Keratinocyte (primary cell): Measurements from ENCODE around the gene DCLK2. TPM values are rescaled to one million over a fixed set of nuclear protein-coding genes. Genes with fewer than 3 reads are reported as not detected.

Source experiments
- DNase-seq: peaks from one replicate; pipeline ENCODE4 v3.0.0-alpha.2; 2011; ENCODE audit warnings: low read depth, missing footprints, low spot score
- FAIRE-seq: peaks from 2 replicates; lab custom pipeline; 2011; peaks lifted over from hg19 to GRCh38; lab: Jason Lieb, UNC
- H2AFZ ChIP-seq: 2 replicates; pipeline ENCODE4 v1.6.0; 2012; ENCODE audit warnings: low read length, control low read depth, inconsistent platforms; ENCODE audit not compliant: control insufficient read depth
- H3K27ac ChIP-seq: 2 replicates; pipeline ENCODE4 v1.5.1; 2011; ENCODE audit warnings: low read length; ENCODE audit not compliant: control insufficient read depth, insufficient read depth
- H3K27me3 ChIP-seq: 3 replicates; pipeline ENCODE4 v1.6.0; 2011; ENCODE audit warnings: low read length; ENCODE audit not compliant: control insufficient read depth, insufficient read depth; ENCODE audit errors: extremely low read depth
- H3K36me3 ChIP-seq, 2 experiments: 2 replicates in 1 of 2; 3 replicates in 1 of 2; pipeline ENCODE4 v1.5.1; 2011; ENCODE audit warnings: low read length in 2 of 2, mild to moderate bottlenecking in 1 of 2; ENCODE audit not compliant: control insufficient read depth in 2 of 2, insufficient read depth in 2 of 2; ENCODE audit errors: extremely low read depth in 1 of 2
- H3K4me1 ChIP-seq: 3 replicates; pipeline ENCODE4 v1.5.1; 2011; ENCODE audit warnings: low read length; ENCODE audit not compliant: control insufficient read depth, insufficient read depth; ENCODE audit errors: extremely low read depth
- H3K4me2 ChIP-seq: 3 replicates; pipeline ENCODE4 v1.6.0; 2011; ENCODE audit warnings: low read depth, low read length; ENCODE audit not compliant: control insufficient read depth, insufficient read depth; ENCODE audit errors: extremely low read depth
- H3K4me3 ChIP-seq, 3 experiments: fragments of 200-600 bp in 1 of 3; sonication (generic) in 1 of 3; 2 replicates in 2 of 3; 3 replicates in 1 of 3; pipeline ENCODE4 v1.5.1; 2011 to 2016; ENCODE audit warnings: low read length in 3 of 3, mild to moderate bottlenecking in 3 of 3, control low read depth in 2 of 3, inconsistent platforms in 1 of 3, low read depth in 1 of 3, mixed read lengths in 1 of 3, mixed run types in 1 of 3, moderate library complexity in 1 of 3; ENCODE audit not compliant: control insufficient read depth in 2 of 3, insufficient read depth in 2 of 3; ENCODE audit errors: extremely low read depth in 1 of 3
- H3K79me2 ChIP-seq: 2 replicates; pipeline ENCODE4 v1.6.0; 2012; ENCODE audit warnings: low read length; ENCODE audit not compliant: control insufficient read depth, insufficient read depth
- H3K9ac ChIP-seq: 3 replicates; pipeline ENCODE4 v1.6.0; 2011; ENCODE audit warnings: low read length; ENCODE audit not compliant: control insufficient read depth, insufficient read depth; ENCODE audit errors: extremely low read depth
- H3K9me1 ChIP-seq: 3 replicates; pipeline ENCODE4 v1.6.0; 2011; ENCODE audit warnings: low read length; ENCODE audit not compliant: control insufficient read depth, insufficient read depth; ENCODE audit errors: extremely low read depth
- H3K9me3 ChIP-seq: 2 replicates; pipeline ENCODE4 v1.5.1; 2012; ENCODE audit warnings: low read depth, low read length; ENCODE audit not compliant: control insufficient read depth
- H4K20me1 ChIP-seq: 3 replicates; pipeline ENCODE4 v1.6.0; 2011; ENCODE audit warnings: low read length; ENCODE audit not compliant: control insufficient read depth, insufficient read depth; ENCODE audit errors: extremely low read depth
- EZH2 ChIP-seq: IDR thresholded peaks from one replicate; pipeline ENCODE4 v1.6.1; 2012; ENCODE audit warnings: inconsistent platforms, mild to moderate bottlenecking, low read length, moderate library complexity
- dilution Hi-C: fragments of 300-500 bp; cut with MboI; formaldehyde crosslinking; loops from one replicate; pipeline ENCODE4 v1.7.0; 2020; ENCODE audit warnings: low sequenced_read_pairs; ENCODE audit not compliant: extremely low pct_ligation_motif_present
- polyA plus RNA-seq, 5 experiments: library from polyadenylated mRNA; depleted of rRNA in 3 of 5; stranded (reverse) in 3 of 5; stranded (forward) in 1 of 5; unstranded in 1 of 5; fragments of >200 nt; gene quantifications; 1 replicate in 1 of 5; 2 replicates in 3 of 5; 3 replicates in 1 of 5; pipeline versions ENCODE4 v1.2.1 to v1.2.3, GENCODE V29; 2011 to 2012; ENCODE audit warnings: missing spikeins in 2 of 5, low read depth in 1 of 5, low replicate concordance in 1 of 5
- TF ChIP-seq, protein P1 (sequence below), 3 experiments: IDR thresholded peaks in 1 of 3; conservative IDR thresholded peaks in 1 of 3; optimal IDR thresholded peaks in 1 of 3; 2 replicates in 2 of 3; 3 replicates in 1 of 3; pipeline versions ENCODE3 to v1.5.1; 2011; ENCODE audit warnings: low read length in 3 of 3, mild to moderate bottlenecking in 3 of 3, moderate library complexity in 2 of 3, control low read depth in 1 of 3, inconsistent platforms in 1 of 3; ENCODE audit not compliant: insufficient read depth in 2 of 3; ENCODE audit errors: extremely low read depth in 1 of 3

Gene DCLK2
- polyA plus RNA-seq, 1 donor (not counting 4 experiments of a cell fraction or from before 2014, with no cell fraction given), result 0.07 TPM

DNA sequence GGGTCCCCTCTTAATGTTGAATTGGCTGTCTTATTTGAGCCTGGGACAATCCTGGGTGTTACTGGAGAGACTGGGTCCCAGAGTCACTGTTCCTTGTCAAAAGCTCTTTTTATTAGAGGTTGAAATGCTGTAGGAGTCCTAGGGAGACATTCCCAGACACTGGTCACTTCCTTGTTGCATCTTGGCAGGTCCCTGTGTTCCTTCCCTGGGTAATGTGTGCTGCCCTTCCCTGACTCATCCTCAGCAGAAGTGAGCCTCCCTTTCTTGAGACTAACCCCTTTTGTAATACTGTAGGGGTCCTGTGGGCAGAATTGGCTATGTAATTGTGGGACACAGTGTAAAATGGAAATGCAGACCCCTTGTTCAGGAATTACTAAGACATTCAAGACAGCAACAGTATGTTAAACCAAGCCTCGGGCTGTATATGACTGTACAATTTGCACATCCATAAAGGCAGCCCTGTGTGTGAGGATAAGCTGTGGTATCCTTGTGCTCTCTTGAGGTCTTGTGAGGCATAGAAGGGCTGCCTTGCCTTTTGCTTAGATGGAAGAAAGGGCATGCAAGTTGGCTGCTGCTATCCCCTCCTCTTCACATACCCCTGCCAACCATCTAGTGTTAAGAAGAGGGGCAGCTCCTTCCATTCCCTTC, 53.5 kb downstream of the DCLK2 start:
- FAIRE-seq (no peak), DNase-seq (no peak)
- no peak overlapping the region for H3K9ac ChIP-seq
- H3K79me2 ChIP-seq, result no peaks in the 10 kb centered on the region
- no peak overlapping the region for H3K27ac ChIP-seq
- no peaks in the 10 kb centered on the region for H3K36me3 ChIP-seq
- no peaks in the 10 kb centered on the region for H3K9me1 ChIP-seq
- TF ChIP-seq, protein P1, sequence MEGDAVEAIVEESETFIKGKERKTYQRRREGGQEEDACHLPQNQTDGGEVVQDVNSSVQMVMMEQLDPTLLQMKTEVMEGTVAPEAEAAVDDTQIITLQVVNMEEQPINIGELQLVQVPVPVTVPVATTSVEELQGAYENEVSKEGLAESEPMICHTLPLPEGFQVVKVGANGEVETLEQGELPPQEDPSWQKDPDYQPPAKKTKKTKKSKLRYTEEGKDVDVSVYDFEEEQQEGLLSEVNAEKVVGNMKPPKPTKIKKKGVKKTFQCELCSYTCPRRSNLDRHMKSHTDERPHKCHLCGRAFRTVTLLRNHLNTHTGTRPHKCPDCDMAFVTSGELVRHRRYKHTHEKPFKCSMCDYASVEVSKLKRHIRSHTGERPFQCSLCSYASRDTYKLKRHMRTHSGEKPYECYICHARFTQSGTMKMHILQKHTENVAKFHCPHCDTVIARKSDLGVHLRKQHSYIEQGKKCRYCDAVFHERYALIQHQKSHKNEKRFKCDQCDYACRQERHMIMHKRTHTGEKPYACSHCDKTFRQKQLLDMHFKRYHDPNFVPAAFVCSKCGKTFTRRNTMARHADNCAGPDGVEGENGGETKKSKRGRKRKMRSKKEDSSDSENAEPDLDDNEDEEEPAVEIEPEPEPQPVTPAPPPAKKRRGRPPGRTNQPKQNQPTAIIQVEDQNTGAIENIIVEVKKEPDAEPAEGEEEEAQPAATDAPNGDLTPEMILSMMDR (optimal IDR thresholded peaks at IDR 0.05 in 1 of 3, IDR thresholded peaks at IDR 0.05 in 1 of 3, conservative IDR thresholded peaks at IDR 0.05 in 1 of 3; ENCODE audit: extremely low read depth in 1 of 3, insufficient read depth in 2 of 3, low read length in 3 of 3), result no peak
- TF ChIP-seq EZH2, result no peak
- no peak overlapping the region for H2AFZ ChIP-seq
- H3K4me2 ChIP-seq, result no peak overlapping the region
- H3K27me3 ChIP-seq, result no peaks in the 10 kb centered on the region
- no peak overlapping the region for H3K4me3 ChIP-seq
- dilution Hi-C loops, result no loop called here
- H3K9me3 ChIP-seq, result no peaks in the 10 kb centered on the region
- H3K4me1 ChIP-seq, result peaks cover 14% of the 10 kb centered on the region
- no peaks in the 10 kb centered on the region for H4K20me1 ChIP-seq

DNA sequence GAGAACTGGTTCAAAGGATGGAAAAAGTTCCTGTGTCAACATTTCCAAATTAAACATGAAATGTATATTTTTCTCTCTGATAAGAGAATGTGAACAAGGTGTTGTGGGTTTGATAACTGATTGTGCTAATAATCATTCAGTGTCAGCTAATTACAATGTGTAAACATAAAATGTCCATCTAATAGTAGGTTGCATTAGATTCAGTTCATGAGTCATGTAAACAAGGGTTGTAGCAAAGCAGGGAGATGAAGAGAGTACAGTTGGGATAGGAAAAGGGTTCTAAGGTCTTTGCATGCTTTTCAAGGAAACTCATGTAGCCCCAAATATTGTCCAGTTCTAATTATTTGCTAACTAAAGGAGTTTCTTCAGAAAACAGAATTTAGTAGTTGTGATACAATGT, 55.4 kb downstream of the DCLK2 start:
- H2AFZ ChIP-seq, result no peak overlapping the region
- TF ChIP-seq EZH2, result no peak
- TF ChIP-seq, protein P1 (optimal IDR thresholded peaks at IDR 0.05 in 1 of 3, IDR thresholded peaks at IDR 0.05 in 1 of 3, conservative IDR thresholded peaks at IDR 0.05 in 1 of 3; ENCODE audit: extremely low read depth in 1 of 3, insufficient read depth in 2 of 3, low read length in 3 of 3), result no peak
- no peaks in the 10 kb centered on the region for H3K79me2 ChIP-seq
- no peaks in the 10 kb centered on the region for H3K9me1 ChIP-seq
- no peaks in the 10 kb centered on the region for H3K36me3 ChIP-seq
- no peaks in the 10 kb centered on the region for H3K27me3 ChIP-seq
- H3K4me2 ChIP-seq, result no peak overlapping the region
- FAIRE-seq (no peak), DNase-seq (no peak)
- no peak overlapping the region for H3K9ac ChIP-seq
- no peak overlapping the region for H3K4me3 ChIP-seq
- no peak overlapping the region for H3K27ac ChIP-seq
- H3K4me1 ChIP-seq, result no peaks in the 10 kb centered on the region
- no peaks in the 10 kb centered on the region for H4K20me1 ChIP-seq
- H3K9me3 ChIP-seq, result no peaks in the 10 kb centered on the region
- dilution Hi-C loops, result no loop called here
